Activated naive CD4-positive, alpha-beta T cell (primary cell): ENCODE measurements around the gene ENGASE.
"Not testable (repeated sequence)": the region's sequence is repeated elsewhere in the genome, so short reads cannot be mapped to it uniquely, and the experiment has no call there.

Source experiments
- DNase-seq, 4 experiments: peaks; one replicate each; lab custom pipeline; 2025; lab: John Stamatoyannopoulos, UW

ENGASE gene

GRCh38 chr17:79053251-79053925 lies 21.2 kb upstream of the ENGASE start:
- DNase-seq: no peak

- DNase-seq: no peak
These were observed 20.2 kb upstream of the ENGASE start for GRCh38 chr17:79054200-79054960.

DNA sequence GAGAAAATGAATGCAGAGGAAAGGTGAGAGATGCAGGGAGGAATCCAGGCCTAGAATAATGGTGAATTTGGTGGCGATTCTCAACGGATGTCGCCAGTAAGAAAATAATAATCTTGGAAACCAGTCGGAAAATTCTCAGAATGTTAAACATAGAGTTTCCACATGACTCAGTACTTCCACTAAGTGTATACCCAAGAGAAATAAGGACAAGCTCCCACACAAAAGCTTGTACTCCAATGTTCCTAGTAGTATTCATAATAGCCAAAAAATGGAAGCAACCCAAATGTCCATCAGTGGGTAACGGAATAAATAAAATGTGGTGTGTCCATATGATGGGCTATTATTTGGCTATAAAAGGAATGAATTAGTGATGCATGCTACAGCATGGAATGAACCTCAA lies 19.4 kb upstream of the ENGASE start:
- no peak for DNase-seq

DNA sequence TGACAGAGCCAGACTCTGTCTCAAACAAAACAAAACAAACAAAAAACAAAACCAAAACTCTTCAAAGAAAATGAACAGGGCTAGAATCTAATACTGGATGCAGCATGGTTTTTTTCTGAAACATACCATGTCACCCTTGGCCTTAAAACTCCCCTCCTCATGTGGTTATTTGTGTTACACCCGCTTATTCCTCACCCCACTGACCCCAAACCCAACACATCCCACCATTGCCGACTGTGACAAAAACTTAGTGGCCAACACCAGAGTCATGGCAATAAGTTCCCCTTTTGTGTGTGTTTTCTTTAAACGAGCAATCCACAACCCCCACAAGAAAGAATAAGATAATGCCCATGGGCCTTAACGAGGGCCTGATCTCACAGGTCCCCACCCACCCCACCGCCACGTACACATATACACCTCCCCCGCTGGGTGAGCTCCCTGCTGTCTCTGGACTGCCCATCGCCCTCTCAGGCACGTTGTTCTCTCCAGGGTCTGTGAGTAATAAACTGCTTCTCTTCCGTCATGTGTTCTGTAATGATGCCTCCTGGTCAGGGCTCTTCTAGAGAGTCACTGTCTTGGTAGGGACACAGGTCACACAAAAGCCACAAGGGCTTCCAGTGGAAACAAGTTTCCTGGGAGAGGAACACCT lies 16.8 kb upstream of the ENGASE start:
- DNase-seq: no peak

DNA sequence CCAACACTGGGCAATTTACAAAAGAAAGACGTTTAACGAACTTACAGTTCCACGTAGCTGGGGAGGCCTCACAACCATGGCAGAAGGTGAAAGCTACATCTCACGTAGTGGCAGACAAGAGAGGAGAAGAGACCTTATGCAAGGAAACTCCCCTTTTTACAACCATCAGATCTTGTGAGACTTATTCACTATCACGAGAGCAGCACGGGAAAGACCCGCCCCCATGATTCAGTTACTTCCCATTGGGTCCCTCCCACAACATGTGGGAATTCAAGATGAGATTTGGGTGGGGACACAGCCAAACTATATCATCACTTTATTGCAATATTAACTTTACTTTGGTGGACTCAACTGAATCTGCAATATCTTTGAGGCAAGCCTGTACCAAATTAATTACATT lies 11.9 kb upstream of the ENGASE start:
- no peak for DNase-seq

- DNase-seq: no peak
These were observed 10.6 kb upstream of the ENGASE start for GRCh38 chr17:79064026-79064425.

DNA sequence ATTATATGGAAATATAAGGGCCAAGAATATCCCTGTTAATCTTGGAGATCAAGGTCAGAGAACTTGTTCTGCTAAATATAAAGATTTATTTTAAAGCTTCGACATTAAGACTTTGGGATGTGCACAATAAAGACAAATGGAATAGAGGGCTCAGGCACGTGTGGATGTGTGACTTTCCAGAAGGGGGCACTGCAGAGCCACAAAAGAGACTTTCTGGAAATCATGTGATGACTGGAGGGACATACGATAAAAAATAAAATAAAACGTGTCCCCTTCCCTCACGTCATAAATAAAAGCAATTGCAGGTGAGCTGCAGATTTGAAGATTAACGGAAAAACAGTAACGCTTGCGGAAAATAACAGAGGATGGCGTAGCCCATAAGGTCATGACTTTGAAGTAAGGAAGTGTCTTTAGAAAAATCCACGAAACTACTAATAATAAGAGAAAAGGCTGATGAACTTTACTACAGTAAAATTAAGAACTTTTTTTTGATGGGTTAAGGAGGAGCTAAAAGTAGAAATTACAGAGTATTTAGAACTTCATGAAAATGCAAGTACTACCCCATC lies 9.4 kb upstream of the ENGASE start:
- peak in 2 of 4 experiments; percentile 10 to 33 for DNase-seq

DNA sequence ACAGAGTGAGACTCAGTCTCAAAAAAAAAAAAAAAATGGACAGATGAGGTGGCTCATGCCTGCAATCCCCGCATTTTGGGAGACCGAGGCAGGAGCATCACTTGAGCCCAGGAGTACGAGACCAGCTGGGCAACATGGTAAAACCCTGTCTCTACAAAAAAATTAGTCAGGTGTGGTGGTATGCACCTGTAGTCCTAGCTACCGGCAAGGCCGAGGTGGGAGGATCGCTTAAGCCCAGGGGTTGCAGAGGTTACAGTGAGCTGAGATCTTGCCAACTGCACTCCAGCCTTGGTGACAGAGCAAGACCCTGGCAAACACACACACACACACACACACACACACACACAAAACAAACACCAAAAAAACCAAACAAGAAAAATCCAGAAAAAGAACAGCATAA lies 7.7 kb upstream of the ENGASE start:
- DNase-seq: no peak

DNA sequence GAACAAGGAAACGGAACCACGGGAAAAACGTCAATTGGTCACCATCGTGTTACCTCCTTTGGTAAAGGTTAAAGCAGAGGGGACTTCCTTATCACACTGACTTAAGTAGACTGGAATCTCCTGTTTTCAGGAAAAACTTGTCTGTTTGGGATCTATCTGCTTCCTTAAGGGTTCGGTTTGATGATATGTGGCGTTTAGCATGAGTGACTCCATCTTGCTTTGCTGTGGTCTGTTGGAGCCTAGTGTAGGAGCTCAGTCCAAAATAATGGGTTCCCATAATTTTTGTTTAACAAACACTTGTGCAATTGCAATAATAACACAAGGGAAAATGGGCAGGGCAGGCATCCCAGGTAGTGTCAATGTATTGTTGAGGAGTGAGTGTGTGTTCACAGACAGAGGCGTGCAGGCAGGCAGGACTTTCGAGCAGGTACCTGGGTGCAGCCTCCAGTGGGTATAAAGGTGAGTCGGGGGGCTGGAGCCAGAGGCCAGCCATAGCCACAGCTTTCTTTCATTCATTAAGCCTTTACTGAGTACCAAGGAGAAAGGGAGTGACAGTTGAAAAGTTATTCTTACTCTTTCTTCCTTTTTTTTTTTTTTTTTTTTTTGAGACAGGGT lies 4.3 kb upstream of the ENGASE start:
- DNase-seq: no peak

- DNase-seq: no peak
These were observed 3.4 kb upstream of the ENGASE start for GRCh38 chr17:79071161-79071740.

- no peak for DNase-seq
These were observed 2.1 kb upstream of the ENGASE start for GRCh38 chr17:79072544-79072943.

- no peak for DNase-seq
These were observed 1.5 kb upstream of the ENGASE start for GRCh38 chr17:79073016-79073705.

DNA sequence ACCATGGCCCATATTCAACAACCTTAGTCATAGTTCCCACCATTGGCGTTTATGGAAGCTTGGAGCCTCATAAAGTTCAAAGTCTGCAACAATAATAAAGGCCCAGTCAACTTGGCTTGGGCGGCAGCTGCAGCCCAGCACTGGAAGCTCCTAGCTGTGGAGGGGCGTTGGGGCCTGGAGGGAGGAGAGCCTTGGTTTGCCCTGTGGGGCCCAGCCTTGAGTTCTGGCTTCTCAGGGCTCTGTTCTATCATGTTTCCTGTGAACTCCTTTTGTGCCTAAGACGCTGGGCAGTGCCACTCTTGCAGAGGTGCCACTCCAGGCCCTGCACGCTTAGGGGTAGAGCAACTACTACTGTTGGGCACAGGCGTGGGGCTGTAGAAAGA lies 927 bp upstream of the ENGASE start:
- no peak for DNase-seq

DNA sequence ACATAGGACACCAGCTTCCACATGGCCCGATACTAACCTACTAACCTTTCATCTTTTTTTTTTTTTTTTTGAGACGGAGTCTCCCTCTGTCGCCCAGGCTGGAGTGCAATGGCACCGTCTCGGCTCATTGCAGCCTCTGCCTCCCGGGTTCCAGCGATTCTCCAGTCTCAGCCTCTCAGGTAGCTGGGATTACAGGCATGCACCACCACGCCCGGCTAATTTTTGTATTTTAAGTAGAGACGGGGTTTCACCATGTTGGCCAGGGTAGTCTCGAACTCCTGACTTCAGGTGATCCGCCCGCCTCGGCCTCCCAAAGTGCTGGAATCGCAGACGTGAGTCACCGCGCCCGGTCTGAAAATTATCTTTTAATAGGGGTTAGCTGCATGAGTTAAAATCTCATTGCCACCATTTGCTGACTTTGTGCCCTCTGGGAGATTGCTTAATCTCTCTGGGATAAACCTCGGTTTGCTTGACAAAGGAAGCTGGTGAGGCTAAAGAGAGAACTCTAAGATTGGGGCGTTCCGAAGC lies 439 bp upstream of the ENGASE start:
- not testable (repeated sequence) for DNase-seq

DNA sequence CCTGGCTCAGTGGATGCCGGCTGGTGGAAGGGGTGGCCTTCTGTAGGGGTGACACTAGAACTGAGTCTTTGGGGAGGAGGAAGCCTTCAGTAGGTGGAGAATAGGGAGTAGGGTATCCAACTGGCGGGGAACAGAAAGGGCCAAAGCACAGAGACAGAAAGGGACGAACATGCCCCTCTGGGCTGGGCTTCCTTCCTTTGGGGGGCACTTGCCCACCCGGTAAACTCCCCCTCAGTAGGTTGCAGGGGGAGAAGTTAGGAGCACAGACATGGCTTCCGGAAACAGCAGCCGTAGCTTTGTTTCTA lies 774 bp downstream of the ENGASE start:
- DNase-seq: no peak

DNA sequence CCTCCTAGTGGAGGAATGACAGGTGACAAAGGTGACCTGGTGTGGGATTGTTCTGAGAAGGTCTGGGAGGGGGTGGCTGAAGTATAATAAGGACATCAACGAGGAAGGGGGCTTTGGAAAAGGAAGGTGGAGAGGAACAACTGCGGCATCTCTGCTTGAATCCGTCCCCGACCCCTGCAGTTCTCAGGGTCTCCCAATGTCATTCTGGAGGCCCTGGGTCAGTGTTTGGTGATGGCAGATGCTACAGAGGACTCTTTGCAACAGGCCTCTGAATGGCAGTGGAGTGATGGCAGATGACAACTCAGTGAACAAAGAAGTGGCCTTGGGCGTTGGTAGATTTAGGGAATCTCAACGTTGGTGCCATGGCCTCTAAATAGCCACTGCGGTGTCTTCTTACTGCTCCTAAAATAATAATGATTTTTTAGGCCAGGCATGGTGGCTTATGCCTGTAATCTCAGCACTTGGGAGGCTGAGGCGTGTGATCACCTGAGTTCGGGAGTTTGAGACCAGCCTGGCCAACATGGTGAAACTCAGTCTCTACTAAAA lies 1.3 kb downstream of the ENGASE start:
- DNase-seq: no peak

DNA sequence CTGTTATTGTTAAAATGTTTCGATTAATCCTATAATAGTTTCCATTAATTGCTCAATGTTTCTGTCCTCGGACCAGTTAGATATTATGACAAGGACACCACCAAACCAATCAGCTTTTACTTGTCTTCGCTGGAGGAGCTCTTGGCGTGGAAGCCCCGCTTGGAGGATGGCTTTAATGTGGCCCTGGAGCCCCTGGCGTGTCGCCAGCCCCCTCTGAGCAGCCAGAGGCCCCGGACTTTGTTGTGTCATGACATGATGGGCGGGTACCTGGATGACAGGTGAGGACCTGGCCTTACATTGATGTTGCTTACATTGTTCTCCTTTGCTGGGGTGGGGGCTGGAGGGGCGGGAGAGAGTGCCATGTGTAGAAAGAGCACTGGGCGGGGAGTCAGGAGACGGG lies 3.0 kb downstream of the ENGASE start:
- no peak for DNase-seq

GRCh38 chr17:79078476-79079190 lies 4.0 kb downstream of the ENGASE start:
- no peak for DNase-seq

DNA sequence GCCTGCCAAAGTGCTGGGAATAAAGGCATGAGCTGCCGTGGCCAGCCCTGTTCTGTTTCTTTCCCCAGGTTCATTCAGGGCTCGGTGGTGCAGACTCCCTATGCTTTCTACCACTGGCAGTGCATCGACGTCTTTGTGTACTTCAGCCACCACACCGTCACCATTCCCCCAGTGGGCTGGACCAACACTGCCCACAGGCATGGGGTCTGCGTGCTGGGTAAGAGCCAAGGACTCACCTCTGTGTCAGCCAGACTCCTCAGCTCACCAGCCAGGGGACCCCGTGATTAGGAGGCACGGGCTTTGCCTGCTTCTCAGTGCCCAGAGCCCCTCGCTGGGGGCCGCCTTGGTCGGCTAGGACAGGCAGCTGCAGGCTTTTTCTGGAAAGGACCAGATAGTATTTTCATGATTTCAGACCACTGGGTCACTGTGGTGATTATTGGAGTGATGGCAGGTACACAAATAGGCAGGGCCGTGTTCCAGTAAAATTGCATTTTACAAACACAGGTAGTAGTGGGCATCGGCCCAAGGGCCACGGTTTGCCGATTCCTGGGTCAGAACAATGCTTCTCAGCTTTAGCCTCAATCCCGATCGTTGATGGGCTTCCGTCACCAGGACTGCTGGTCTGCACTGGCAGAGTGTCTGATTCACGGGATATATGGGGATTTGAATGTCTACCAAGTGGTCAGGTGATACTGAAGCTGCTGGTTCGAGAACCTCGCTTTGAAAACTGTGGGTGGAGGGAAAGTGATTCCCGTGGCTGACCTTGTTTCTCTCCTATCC lies 5.0 kb downstream of the ENGASE start:
- DNase-seq: no peak

DNA sequence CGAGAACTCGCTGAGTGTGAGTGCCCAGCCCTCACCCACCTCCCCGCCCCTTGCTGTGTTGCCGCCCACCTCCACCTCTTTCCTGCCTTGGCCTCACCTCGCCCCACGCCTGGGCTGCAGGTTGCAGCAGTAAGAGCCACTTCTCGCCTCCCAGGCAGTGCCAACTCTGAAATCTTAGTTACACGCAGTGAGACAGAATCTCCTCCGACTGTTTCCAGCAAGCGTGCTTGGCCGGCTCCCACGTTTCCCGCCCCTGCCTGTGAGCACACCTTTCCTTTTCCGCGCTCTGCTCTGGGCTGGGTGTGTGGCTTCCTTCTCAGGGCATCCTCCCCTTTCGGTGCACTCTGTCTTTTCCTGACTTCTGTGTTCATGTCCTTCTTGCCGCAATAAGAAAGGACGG lies 5.7 kb downstream of the ENGASE start:
- no peak for DNase-seq
